Fibroblast of pulmonary artery (primary cell): ENCODE data around the gene DNAJB14.

Experiments
- DNase-seq: peaks from one replicate; pipeline ENCODE4 v3.0.0-alpha.2; 2010; ENCODE audit warnings: low read depth
- H3K4me3 ChIP-seq: replicated peaks from 2 replicates; pipeline ENCODE4 v1.5.1; 2011; ENCODE audit warnings: low read depth, mild to moderate bottlenecking, control low read depth, low read length, moderate library complexity
- CTCF ChIP-seq: IDR thresholded peaks from 2 replicates; pipeline ENCODE4 v1.5.1; 2011; ENCODE audit warnings: mild to moderate bottlenecking, control low read depth, low read length, inconsistent platforms; ENCODE audit errors: missing control alignments

The DNAJB14 gene

GRCh38 chr4:99846891-99847290 is 99.5 kb downstream of the DNAJB14 start:
- no peak for TF ChIP-seq CTCF
- H3K4me3 ChIP-seq: no peak overlapping the region
- DNase-seq: no peak
